GM21390 (cell line): ENCODE data around the gene JMJD1C.

Source experiments
- ATAC-seq: cut with Tn5 transposase; IDR thresholded peaks from one replicate; pipeline ENCODE4 v1.9.1; 2021; ENCODE audit not compliant: unreplicated experiment

JMJD1C gene

GRCh38 chr10:63483983-63484382 lies 18.2 kb upstream of the JMJD1C start:
- no peak for ATAC-seq

- ATAC-seq, result no peak
Measured at GRCh38 chr10:63481815-63482421, 16.1 kb upstream of the JMJD1C start.

GRCh38 chr10:63480237-63480636 lies 14.5 kb upstream of the JMJD1C start:
- no peak for ATAC-seq

- ATAC-seq, result no peak
Measured at GRCh38 chr10:63478564-63478963, 12.8 kb upstream of the JMJD1C start.

GRCh38 chr10:63477927-63478326 lies 12.2 kb upstream of the JMJD1C start:
- no peak for ATAC-seq

- no peak for ATAC-seq
Measured at GRCh38 chr10:63474488-63474887, 8.7 kb upstream of the JMJD1C start.

GRCh38 chr10:63470928-63471327 lies 5.2 kb upstream of the JMJD1C start:
- ATAC-seq, result no peak

- no peak for ATAC-seq
Measured at GRCh38 chr10:63468947-63469346, 3.2 kb upstream of the JMJD1C start.

- ATAC-seq, result no peak
Measured at GRCh38 chr10:63467841-63468240, 2.1 kb upstream of the JMJD1C start.

GRCh38 chr10:63466144-63466935 lies 563 bp upstream of the JMJD1C start:
- ATAC-seq, result peak; percentile 33

- ATAC-seq, result peak; percentile 54
Measured at GRCh38 chr10:63464402-63465292, 1.1 kb downstream of the JMJD1C start.

GRCh38 chr10:63462442-63462841 lies 3.3 kb downstream of the JMJD1C start:
- ATAC-seq, result no peak

- ATAC-seq, result no peak
Measured at GRCh38 chr10:63458177-63458576, 7.6 kb downstream of the JMJD1C start.

GRCh38 chr10:63457594-63457993 lies 8.2 kb downstream of the JMJD1C start:
- ATAC-seq, result no peak

- no peak for ATAC-seq
Measured at GRCh38 chr10:63456437-63457210, 9.2 kb downstream of the JMJD1C start.

- ATAC-seq, result no peak
Measured at GRCh38 chr10:63455507-63455906, 10.3 kb downstream of the JMJD1C start.

- ATAC-seq, result no peak
Measured at GRCh38 chr10:63454631-63455030, 11.1 kb downstream of the JMJD1C start.

- no peak for ATAC-seq
Measured at GRCh38 chr10:63452524-63452923, 13.3 kb downstream of the JMJD1C start.

- no peak for ATAC-seq
Measured at GRCh38 chr10:63446716-63447440, 18.9 kb downstream of the JMJD1C start.

GRCh38 chr10:63441404-63441803 lies 24.4 kb downstream of the JMJD1C start:
- no peak for ATAC-seq
